Measurements from ENCODE around the gene TRIO.

DNA sequence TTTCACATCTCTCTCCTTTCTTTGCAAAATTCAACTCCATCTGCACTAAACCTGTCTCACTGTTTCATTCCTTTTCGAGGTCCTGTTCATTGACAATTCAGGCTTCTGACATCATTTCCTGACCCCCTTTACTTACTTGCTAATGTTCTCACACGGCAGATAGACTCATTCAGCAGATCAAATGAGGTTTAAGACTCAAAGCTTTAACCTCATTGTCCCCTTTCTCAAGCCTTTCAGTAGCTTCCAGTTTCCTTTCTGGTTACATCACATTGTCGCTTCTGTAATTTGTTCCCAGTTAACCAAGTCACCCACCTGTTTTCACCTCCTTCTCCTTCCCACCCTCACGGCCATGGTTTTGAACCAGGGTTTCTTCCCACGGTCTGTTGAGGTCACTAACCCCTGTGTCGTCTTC is 295.1 kb downstream of the TRIO start:
- no peak for TF ChIP-seq EZH2 (IDR thresholded peaks at IDR 0.05)
- no peak for TF ChIP-seq POLR2AphosphoS5 (IDR thresholded peaks at IDR 0.05; ENCODE audit: borderline replicate concordance, low read depth, low read length)
- no peak for TF ChIP-seq FOXP2 (optimal IDR thresholded peaks at IDR 0.05; ENCODE audit: control extremely low read depth, extremely low read length, insufficient read depth)
